SK-N-SH (cell line): ENCODE measurements around the gene ETHE1. TPM values are rescaled to one million over a fixed set of nuclear protein-coding genes. Genes with fewer than 3 reads are reported as not detected.

ENCODE experiments used
- CTCF ChIA-PET: fragments of 300-600, 350-600 bp; formaldehyde crosslinking; extraction: SDS; loops from one replicate; lab custom pipeline; 2021; lab: Yijun Ruan, JAX
- POLR2A ChIA-PET: fragments of 350-600 bp; sonication (Branson Sonifier 250); formaldehyde crosslinking; extraction: SDS; loops from one replicate; lab custom pipeline; 2020; ENCODE audit warnings: antibody characterized with exemption, inconsistent platforms; lab: Yijun Ruan, JAX
- DNase-seq: peaks from one replicate; pipeline ENCODE4 v3.0.0; 2012
- H2AFZ ChIP-seq: fragments of 200-600 bp; sonication (generic); 2 replicates; pipeline ENCODE4 v1.8.1; 2016; ENCODE audit warnings: antibody characterized with exemption, mild to moderate bottlenecking, low read depth
- H3F3A ChIP-seq: fragments of 200-600 bp; sonication (generic); replicated peaks from 2 replicates; pipeline ENCODE3; 2016; ENCODE audit warnings: antibody characterized with exemption, mild to moderate bottlenecking; ENCODE audit not compliant: insufficient read depth
- H3K27ac ChIP-seq, 2 experiments: fragments of 200-500 bp in 1 of 2; fragments of 200-600 bp in 1 of 2; sonication (Bioruptor generic) in 1 of 2; sonication (generic), shearing (Covaris generic) in 1 of 2; 2 replicates each; pipeline versions ENCODE4 v1.5.1 to v1.6.1; 2014 to 2016; ENCODE audit warnings: low read depth in 2 of 2, inconsistent platforms in 1 of 2, low read length in 1 of 2, mild to moderate bottlenecking in 1 of 2, mixed read lengths in 1 of 2
- H3K27me3 ChIP-seq: fragments of 200-600 bp; sonication (generic), shearing (Covaris generic); 2 replicates; pipeline ENCODE4 v1.6.1; 2016; ENCODE audit warnings: mixed run types; ENCODE audit not compliant: insufficient read depth
- H3K36me3 ChIP-seq, 2 experiments: fragments of 200-500 bp in 1 of 2; fragments of 200-600 bp in 1 of 2; sonication (Bioruptor generic) in 1 of 2; sonication (generic) in 1 of 2; replicated peaks in 1 of 2; 2 replicates each; pipeline versions ENCODE3 to v1.5.1; 2014 to 2016; ENCODE audit warnings: low read length in 1 of 2, mild to moderate bottlenecking in 1 of 2; ENCODE audit not compliant: insufficient read depth in 2 of 2, control insufficient read depth in 1 of 2
- H3K4me1 ChIP-seq, 2 experiments: fragments of 200-500 bp in 1 of 2; fragments of 200-600 bp in 1 of 2; sonication (Bioruptor generic) in 1 of 2; sonication (generic), shearing (Covaris generic) in 1 of 2; 2 replicates each; pipeline versions ENCODE4 v1.5.1 to v1.6.1; 2014 to 2016; ENCODE audit warnings: low read depth in 1 of 2, low read length in 1 of 2, mixed run types in 1 of 2; ENCODE audit not compliant: insufficient read depth in 2 of 2, control insufficient read depth in 1 of 2
- H3K4me2 ChIP-seq: fragments of 200-600 bp; sonication (generic), shearing (Covaris generic); 2 replicates; pipeline ENCODE4 v1.6.1; 2017; ENCODE audit warnings: mixed run types
- H3K4me3 ChIP-seq, 2 experiments: fragments of 200-500 bp in 1 of 2; fragments of 200-600 bp in 1 of 2; sonication (Bioruptor generic) in 1 of 2; sonication (generic), shearing (Covaris generic) in 1 of 2; 2 replicates each; pipeline versions ENCODE4 v1.5.1 to v1.8.1; 2014 to 2016; ENCODE audit warnings: low read depth in 2 of 2, inconsistent platforms in 1 of 2, low read length in 1 of 2, mild to moderate bottlenecking in 1 of 2, mixed read lengths in 1 of 2, moderate library complexity in 1 of 2
- H3K79me2 ChIP-seq: fragments of 200-600 bp; sonication (generic); 2 replicates; pipeline ENCODE4 v1.8.1; 2017; ENCODE audit warnings: mild to moderate bottlenecking; ENCODE audit not compliant: insufficient read depth
- H3K9ac ChIP-seq: fragments of 200-600 bp; sonication (generic); 2 replicates; pipeline ENCODE4 v1.6.1; 2017; ENCODE audit warnings: mixed run types
- H3K9me2 ChIP-seq: fragments of 200-600 bp; sonication (generic); 2 replicates; pipeline ENCODE4 v1.6.1; 2017; ENCODE audit warnings: mixed run types
- H3K9me3 ChIP-seq: fragments of 200-600 bp; sonication (generic); 2 replicates; pipeline ENCODE4 v1.6.1; 2017; ENCODE audit warnings: mixed run types, mild to moderate bottlenecking, moderate library complexity
- H4K20me1 ChIP-seq: fragments of 200-600 bp; sonication (generic); 2 replicates; pipeline ENCODE4 v1.6.1; 2017; ENCODE audit warnings: mild to moderate bottlenecking, mixed run types; ENCODE audit not compliant: insufficient read depth
- ELF1 ChIP-seq: IDR thresholded peaks from 2 replicates; pipeline ENCODE4 v1.4.0; 2012
- EP300 ChIP-seq, 2 experiments: IDR thresholded peaks; 2 replicates each; pipeline versions ENCODE4 v1.4.0 to v1.6.1; 2012; ENCODE audit warnings: borderline replicate concordance in 1 of 2, low read depth in 1 of 2, low read length in 1 of 2
- EZH2phosphoT487 ChIP-seq: fragments of 200-600 bp; sonication (generic); IDR thresholded peaks from 2 replicates; pipeline ENCODE4 v1.6.1; 2017; ENCODE audit warnings: low read depth, mixed run types, mild to moderate bottlenecking, antibody characterized with exemption, moderate library complexity, borderline replicate concordance
- FOXJ3 ChIP-seq: sonication (generic); formaldehyde crosslinking; IDR thresholded peaks from 2 replicates; pipeline ENCODE4 v1.5.1; 2020; ENCODE audit warnings: mild to moderate bottlenecking, missing genetic modification reagents
- GATA2 ChIP-seq: sonication (generic); formaldehyde crosslinking; IDR thresholded peaks from 2 replicates; pipeline ENCODE4 v1.5.0; 2020; ENCODE audit warnings: mild to moderate bottlenecking, missing genetic modification reagents
- MAX ChIP-seq: IDR thresholded peaks from 2 replicates; pipeline ENCODE4 v1.4.0; 2012; ENCODE audit warnings: low read depth
- PBX3 ChIP-seq: IDR thresholded peaks from 2 replicates; pipeline ENCODE4; 2012
- RCOR1 ChIP-seq: fragments of 150-350 bp; IDR thresholded peaks from 2 replicates; pipeline ENCODE4 v1.6.1; 2017; ENCODE audit warnings: antibody characterized with exemption, low read length
- RFX5 ChIP-seq: IDR thresholded peaks from 2 replicates; pipeline ENCODE4 v1.6.1; 2012; ENCODE audit warnings: mild to moderate bottlenecking, improper control_type of control experiment, low read length
- RXRA ChIP-seq: IDR thresholded peaks from 2 replicates; pipeline ENCODE4 v1.4.0; 2012; ENCODE audit warnings: low read depth, mild to moderate bottlenecking, borderline replicate concordance
- SIN3A ChIP-seq: IDR thresholded peaks from 2 replicates; pipeline ENCODE4 v1.6.1; 2012; ENCODE audit warnings: low read depth, mild to moderate bottlenecking, low read length, moderate library complexity, borderline replicate concordance
- TCF12 ChIP-seq: IDR thresholded peaks from 2 replicates; pipeline ENCODE4 v1.4.0; 2012
- USF1 ChIP-seq: IDR thresholded peaks from 2 replicates; pipeline ENCODE4 v1.4.0; 2012; ENCODE audit warnings: low read depth, borderline replicate concordance
- WGBS: methylation state at CpG from one replicate; pipeline ENCODE4 v1.1.6; 2017; ENCODE audit warnings: low lambda C conversion rate; 5-methylcytosine and 5-hydroxymethylcytosine counted together
- polyA plus RNA-seq, 3 experiments: library from polyadenylated mRNA; depleted of rRNA; stranded (reverse); fragments of >200 nt; gene quantifications; 2 replicates each; pipeline ENCODE4 v1.2.3, GENCODE V29; 2012

ETHE1 gene
- polyA plus RNA-seq, 1 of the 3 experiments (the other 2 are of a cell fraction) = 86.2 TPM

- Histone ChIP-seq H3K36me3 (no peaks in the 10 kb centered on the region), H3K4me2 (no peak overlapping the region), H3F3A (peaks cover 10% of the 10 kb centered on the region), H2AFZ (no peak overlapping the region), H3K9me2 (no peaks in the 10 kb centered on the region), H3K9me3 (no peaks in the 10 kb centered on the region), H3K4me1 (peaks cover 3 to 4% of the 10 kb centered on the region in 2 experiments; a peak in 1 of 4 replicates), H3K9ac (no peak overlapping the region), H3K27me3 (no peaks in the 10 kb centered on the region), H4K20me1 (no peaks in the 10 kb centered on the region), H3K4me3 (no peak overlapping the region), H3K79me2 (no peaks in the 10 kb centered on the region), H3K27ac (no peak overlapping the region)
- no peak for DNase-seq
- no peak for TF ChIP-seq EZH2phosphoT487
- CTCF ChIA-PET = interaction anchor here (0.6 to 1.7 kb wide), 2 partner anchors 18 to 54 kb away, joined by 4 read pairs; no protein-coding TSS in a partner anchor
- 95% methylated on average over 29 of the region's 43 CpGs for WGBS
- POLR2A ChIA-PET = no interaction called here
Observed at GRCh38 chr19:43501661-43502418, 25.2 kb downstream of the ETHE1 start.

DNA sequence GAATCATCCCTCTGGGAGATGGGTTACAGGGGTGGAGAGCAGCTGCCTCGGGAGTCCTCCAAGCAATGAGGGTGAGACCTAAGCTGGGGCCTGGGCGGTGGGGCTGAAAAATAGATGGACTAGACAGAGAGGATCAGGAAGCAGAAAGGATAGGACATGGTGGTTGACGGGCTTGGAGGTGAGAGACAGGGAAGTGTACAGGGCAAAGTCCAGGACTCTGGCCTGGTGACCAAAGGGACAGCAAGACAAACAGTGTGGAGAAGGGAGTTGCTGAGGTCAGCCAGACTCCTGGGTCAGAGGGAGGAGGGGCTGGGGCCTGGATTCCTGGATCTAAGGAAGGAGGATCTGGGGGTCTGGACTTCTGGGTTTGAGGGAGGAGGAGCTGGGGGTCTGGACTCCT, 28.0 kb downstream of the ETHE1 start:
- ChIA-PET CTCF (interaction anchor here (1.9 kb wide), 1 partner anchor 52 kb away, joined by 6 read pairs; no protein-coding TSS in a partner anchor), POLR2A (no interaction called here)
- 87% methylated on average over 3 of the region's 3 CpGs for WGBS
- H3K27ac ChIP-seq = no peak overlapping the region
- H3K9me3 ChIP-seq = no peaks in the 10 kb centered on the region
- no peaks in the 10 kb centered on the region for H3K27me3 ChIP-seq
- peaks cover 0 to 4% of the 10 kb centered on the region in 2 experiments for H3K36me3 ChIP-seq
- no peaks in the 10 kb centered on the region for H3K79me2 ChIP-seq
- TF ChIP-seq RCOR1 = no peak
- no peak for TF ChIP-seq RXRA
- TF ChIP-seq RFX5 = no peak
- TF ChIP-seq SIN3A = no peak
- no peak for TF ChIP-seq USF1
- no peak for TF ChIP-seq FOXJ3 (CRISPR knock-in tag)
- no peak for TF ChIP-seq GATA2 (CRISPR knock-in tag)
- TF ChIP-seq ELF1 = no peak
- TF ChIP-seq PBX3 = no peak
- no peak for TF ChIP-seq MAX
- no peak for TF ChIP-seq TCF12
- TF ChIP-seq EP300 (IDR thresholded peaks at IDR 0.05; ENCODE audit: borderline replicate concordance in 1 of 2, low read depth in 1 of 2, low read length in 1 of 2) = no peak
- H3K9ac ChIP-seq = no peak overlapping the region
- no peak for DNase-seq
- no peaks in the 10 kb centered on the region for H4K20me1 ChIP-seq
- H3K4me1 ChIP-seq = no peaks in the 10 kb centered on the region; a peak in 1 of 4 replicates
- H3F3A ChIP-seq = no peaks in the 10 kb centered on the region
- no peak overlapping the region for H3K4me2 ChIP-seq
- H3K9me2 ChIP-seq = no peaks in the 10 kb centered on the region
- H2AFZ ChIP-seq = no peak overlapping the region
- H3K4me3 ChIP-seq = no peak overlapping the region
